CD4-positive, alpha-beta T cell treated with Interleukin-21 for 1 hour (primary cell): ENCODE measurements around the gene MYG1.
"Not testable (repeated sequence)": the region's sequence is repeated elsewhere in the genome, so short reads cannot be mapped to it uniquely, and the experiment has no call there.

Source experiments
- DNase-seq: peaks from one replicate; pipeline ENCODE4 v3.0.0-alpha.2; 2020

Gene MYG1

GRCh38 chr12:53287741-53288216 is 11.7 kb upstream of the MYG1 start:
- DNase-seq: peak; percentile 81

GRCh38 chr12:53288322-53288721 is 11.2 kb upstream of the MYG1 start:
- no peak for DNase-seq

- no peak for DNase-seq
Measured at GRCh38 chr12:53289891-53290290, 9.6 kb upstream of the MYG1 start.

GRCh38 chr12:53290661-53291060 is 8.8 kb upstream of the MYG1 start:
- DNase-seq: no peak

- DNase-seq: no peak
Measured at GRCh38 chr12:53292426-53292825, 7.1 kb upstream of the MYG1 start.

- peak; percentile 93 for DNase-seq
Measured at GRCh38 chr12:53295070-53295890, 4.2 kb upstream of the MYG1 start, which contains the start of gene PFDN5. TSS of gene PFDN5 (plus strand) at chr12:53295542. CDS start at chr12:53295568, 26 bp downstream.

- no peak for DNase-seq
Measured at GRCh38 chr12:53295891-53296219, 3.6 kb upstream of the MYG1 start.

GRCh38 chr12:53297106-53297505 is 2.4 kb upstream of the MYG1 start:
- not testable (repeated sequence) for DNase-seq

- DNase-seq: no peak
Measured at GRCh38 chr12:53298164-53298563, 1.3 kb upstream of the MYG1 start.

- DNase-seq: peak; percentile 48
Measured at GRCh38 chr12:53299101-53299453, 418 bp upstream of the MYG1 start.

GRCh38 chr12:53300187-53300586 is 692 bp downstream of the MYG1 start:
- DNase-seq: no peak

- no peak for DNase-seq
Measured at GRCh38 chr12:53302903-53303302, 3.4 kb downstream of the MYG1 start.

- no peak for DNase-seq
Measured at GRCh38 chr12:53306826-53307225, 7.3 kb downstream of the MYG1 start.

- DNase-seq: no peak
Measured at GRCh38 chr12:53308276-53308675, 8.8 kb downstream of the MYG1 start.

GRCh38 chr12:53313996-53314395 is 14.5 kb downstream of the MYG1 start:
- no peak for DNase-seq

GRCh38 chr12:53320352-53321195 is 21.1 kb downstream of the MYG1 start:
- DNase-seq: no peak

GRCh38 chr12:53324113-53324778 is 24.8 kb downstream of the MYG1 start:
- DNase-seq: peak; percentile 58

GRCh38 chr12:53324779-53325510 is 25.4 kb downstream of the MYG1 start:
- peak; percentile 88 for DNase-seq

GRCh38 chr12:53325511-53326061 is 26.1 kb downstream of the MYG1 start:
- no peak for DNase-seq

- no peak for DNase-seq
Measured at GRCh38 chr12:53326460-53327185, 27.1 kb downstream of the MYG1 start.

GRCh38 chr12:53327435-53328042 is 28.0 kb downstream of the MYG1 start:
- DNase-seq: peak; percentile 18
